Epithelial cell of proximal tubule (primary cell): Measurements from ENCODE around the gene SULF2. TPM values are rescaled to one million over a fixed set of nuclear protein-coding genes. Genes with fewer than 3 reads are reported as not detected.

Experiments used
- DNase-seq: peaks from one replicate; pipeline ENCODE4 v3.0.0-alpha.2; 2011; ENCODE audit warnings: low read depth
- H3K4me3 ChIP-seq: 2 replicates; pipeline ENCODE4 v1.5.1; 2011; ENCODE audit warnings: low read depth, mild to moderate bottlenecking, low read length
- total RNA-seq: library from RNA; depleted of rRNA; stranded (reverse); fragments of >200 nt; gene quantifications from 2 replicates; pipeline ENCODE4 v1.2.3, GENCODE V29; 2015
- TF ChIP-seq, protein P1 (sequence below): conservative IDR thresholded peaks from 2 replicates; pipeline ENCODE4 v1.5.1; 2012; ENCODE audit warnings: low read depth, mild to moderate bottlenecking, low read length

SULF2 gene
- total RNA-seq, 1 donor from 2014 or later: 20.4 TPM

DNA sequence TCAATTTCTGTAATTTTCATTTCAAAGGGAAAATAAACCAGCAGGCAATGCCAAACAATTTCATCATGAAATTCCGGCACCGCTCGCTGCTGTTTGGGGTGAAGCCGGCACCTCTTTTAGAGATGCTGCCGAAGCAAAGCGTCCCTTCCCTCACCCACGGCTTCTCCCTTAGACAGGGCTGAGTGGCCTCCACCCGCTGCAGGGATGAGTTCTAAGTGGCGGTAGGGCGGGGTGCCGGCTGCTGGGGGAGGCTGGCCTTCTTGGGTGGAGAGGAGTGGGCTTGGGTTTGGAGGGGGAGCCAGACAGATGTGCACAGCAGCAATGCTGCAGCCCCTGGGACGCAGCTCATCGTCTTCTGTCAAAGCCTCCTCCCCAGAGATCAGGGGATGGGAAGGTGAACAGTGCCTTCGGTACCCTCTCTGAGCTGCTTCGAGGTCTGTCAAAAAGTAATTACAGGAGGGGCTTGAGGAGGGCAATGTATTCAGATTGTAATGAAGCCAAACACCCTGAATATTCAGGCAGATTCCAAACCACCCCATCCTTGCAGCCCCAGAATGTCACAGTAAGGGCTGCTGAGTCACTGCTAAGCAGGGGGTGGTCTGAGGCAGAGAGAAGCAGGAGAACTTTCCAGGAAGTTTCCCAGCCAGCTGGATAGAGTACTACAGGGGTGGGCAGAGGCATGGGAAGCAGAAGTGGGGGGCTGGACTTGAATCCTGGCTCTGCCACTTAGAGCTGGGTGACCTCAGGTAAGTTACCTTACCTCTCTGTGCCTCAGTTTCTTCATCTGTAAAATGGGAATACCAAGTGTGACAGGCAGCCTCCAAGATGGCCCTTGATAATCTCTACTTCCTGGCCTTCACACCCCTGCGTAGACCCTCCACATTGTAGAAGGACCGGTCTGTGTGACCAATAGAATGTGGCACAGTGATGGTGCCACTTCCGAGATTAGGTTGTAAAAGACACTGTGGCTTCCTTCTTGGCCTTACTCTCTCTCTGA is 96.6 kb downstream of the SULF2 start:
- H3K4me3 ChIP-seq: no peak overlapping the region
- TF ChIP-seq, protein P1, sequence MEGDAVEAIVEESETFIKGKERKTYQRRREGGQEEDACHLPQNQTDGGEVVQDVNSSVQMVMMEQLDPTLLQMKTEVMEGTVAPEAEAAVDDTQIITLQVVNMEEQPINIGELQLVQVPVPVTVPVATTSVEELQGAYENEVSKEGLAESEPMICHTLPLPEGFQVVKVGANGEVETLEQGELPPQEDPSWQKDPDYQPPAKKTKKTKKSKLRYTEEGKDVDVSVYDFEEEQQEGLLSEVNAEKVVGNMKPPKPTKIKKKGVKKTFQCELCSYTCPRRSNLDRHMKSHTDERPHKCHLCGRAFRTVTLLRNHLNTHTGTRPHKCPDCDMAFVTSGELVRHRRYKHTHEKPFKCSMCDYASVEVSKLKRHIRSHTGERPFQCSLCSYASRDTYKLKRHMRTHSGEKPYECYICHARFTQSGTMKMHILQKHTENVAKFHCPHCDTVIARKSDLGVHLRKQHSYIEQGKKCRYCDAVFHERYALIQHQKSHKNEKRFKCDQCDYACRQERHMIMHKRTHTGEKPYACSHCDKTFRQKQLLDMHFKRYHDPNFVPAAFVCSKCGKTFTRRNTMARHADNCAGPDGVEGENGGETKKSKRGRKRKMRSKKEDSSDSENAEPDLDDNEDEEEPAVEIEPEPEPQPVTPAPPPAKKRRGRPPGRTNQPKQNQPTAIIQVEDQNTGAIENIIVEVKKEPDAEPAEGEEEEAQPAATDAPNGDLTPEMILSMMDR: no peak
- no peak for DNase-seq

DNA sequence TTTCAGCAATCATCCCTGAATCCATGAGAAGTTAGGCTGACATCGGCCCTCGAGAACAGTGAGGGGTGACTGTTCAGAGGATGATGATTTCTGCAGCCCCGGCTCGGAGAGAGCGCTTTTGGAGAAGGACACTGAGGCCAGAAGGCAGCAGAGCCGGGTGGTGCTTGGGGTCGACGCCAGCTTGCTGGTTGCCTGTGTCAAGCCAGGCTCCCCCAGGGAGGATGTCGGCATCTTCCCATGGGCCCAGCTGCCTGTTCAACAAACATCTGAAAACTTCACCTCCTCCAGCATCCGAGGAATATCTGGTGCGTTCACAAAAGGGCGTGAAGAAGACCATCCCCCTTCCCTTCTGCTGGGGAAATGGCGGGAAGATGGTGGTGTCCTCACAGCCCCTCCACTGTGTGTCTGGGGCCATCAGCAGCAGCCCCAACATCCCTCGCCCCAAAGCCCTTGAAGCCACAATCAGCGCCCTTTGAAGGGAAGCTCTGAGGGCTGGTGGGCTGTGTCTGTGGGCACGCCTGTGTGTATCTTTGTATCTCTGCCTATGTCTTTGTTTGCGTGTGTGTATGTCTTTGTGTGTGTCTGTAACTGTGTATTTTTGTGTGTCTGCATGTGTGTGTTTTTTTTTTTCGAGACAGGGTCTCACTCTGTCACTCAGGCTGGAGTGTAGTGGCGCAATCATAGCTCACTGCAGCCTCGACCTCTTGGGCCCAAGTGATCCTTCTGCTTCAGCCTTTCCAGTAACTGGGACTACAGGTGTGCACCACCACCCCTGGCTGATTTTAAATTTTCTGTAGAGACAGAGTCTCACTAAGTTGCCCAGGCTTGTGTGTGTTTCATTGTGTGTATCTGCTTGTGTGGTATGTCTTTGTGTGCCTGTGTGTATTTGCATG is 97.9 kb downstream of the SULF2 start:
- TF ChIP-seq, protein P1: no peak
- no peak overlapping the region for H3K4me3 ChIP-seq
- DNase-seq: no peak

DNA sequence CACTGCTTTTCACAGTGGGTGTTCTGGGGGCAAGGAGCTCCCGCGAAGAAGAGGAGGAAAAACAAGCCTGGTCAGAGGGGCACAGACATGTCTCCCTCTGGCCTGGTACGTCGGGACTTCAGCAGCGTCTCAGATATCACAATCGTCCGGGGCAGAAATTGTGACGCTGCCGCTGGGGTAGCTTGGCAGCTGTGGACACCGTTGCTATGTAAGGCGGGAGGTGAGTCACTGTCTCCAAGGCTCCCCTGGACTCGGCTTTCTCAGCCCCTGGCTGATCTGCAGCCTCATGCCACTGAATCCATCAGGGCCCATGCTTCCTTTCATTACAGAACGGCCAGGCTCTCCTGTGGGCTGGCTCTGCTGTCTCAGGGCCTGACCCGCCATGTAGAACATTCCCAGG is 98.7 kb downstream of the SULF2 start:
- DNase-seq: no peak
- TF ChIP-seq, protein P1: no peak
- no peak overlapping the region for H3K4me3 ChIP-seq

DNA sequence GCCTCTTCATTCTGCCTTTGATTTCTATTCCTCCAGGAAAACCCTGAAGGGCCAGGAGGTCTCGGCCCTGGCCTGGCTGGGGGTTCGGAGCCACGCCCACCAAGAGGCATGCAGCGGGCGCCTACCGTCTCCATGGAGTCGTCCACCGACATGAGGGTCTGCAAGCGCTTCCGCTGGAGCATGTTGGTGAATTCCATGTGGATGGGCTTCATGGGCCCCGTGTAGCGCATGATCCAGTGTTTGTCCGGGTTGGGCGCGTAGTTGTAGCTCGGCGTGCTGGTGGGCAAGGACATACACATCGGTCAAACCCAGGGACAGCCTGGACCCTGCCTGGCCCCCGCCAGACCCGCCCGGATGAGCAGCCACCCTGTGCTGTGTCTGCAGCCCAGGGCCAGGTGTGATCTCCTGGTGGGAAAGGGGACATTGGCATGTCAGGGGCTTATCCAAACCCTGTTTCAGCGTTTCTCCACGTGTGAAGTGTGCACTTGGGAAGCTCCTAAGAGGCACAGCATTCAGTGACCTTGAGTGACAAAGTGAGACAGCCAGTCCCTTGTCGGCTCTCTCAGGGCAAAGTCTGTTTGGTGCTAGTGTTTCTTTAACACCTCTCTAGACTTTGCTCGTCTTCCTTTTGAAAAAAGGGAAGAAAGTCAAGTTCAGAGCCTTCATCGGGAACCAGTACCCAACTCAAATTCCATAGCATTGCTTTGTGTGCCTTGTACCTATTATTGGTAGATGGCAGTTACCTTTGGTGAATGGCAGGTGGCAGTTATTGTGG is 100.8 kb downstream of the SULF2 start:
- TF ChIP-seq, protein P1: no peak
- no peak for DNase-seq

DNA sequence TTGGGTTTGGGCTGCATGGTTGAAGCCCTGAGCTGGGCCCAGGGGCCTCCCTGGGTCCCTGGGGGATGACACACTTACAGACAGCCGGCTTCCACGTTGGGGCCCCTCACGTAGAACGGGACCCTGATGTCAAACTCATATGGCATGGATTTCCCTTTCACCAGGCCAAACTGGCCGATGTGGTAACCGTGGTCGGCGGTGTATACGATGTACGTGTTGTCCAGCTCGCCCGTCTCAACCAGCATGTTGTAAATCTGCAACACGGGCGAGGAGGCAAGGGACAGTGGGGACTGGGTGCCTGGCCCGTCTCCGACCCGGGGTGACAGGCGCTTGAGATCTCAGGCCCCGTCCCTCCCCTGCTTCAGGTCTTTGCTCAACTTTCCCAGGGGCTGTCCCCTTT is 102.4 kb downstream of the SULF2 start:
- TF ChIP-seq, protein P1: no peak
- no peak overlapping the region for H3K4me3 ChIP-seq
- DNase-seq: no peak

More for the DNA sequence above, 100.8 kb downstream of the SULF2 start:
- no peak overlapping the region for H3K4me3 ChIP-seq

DNA sequence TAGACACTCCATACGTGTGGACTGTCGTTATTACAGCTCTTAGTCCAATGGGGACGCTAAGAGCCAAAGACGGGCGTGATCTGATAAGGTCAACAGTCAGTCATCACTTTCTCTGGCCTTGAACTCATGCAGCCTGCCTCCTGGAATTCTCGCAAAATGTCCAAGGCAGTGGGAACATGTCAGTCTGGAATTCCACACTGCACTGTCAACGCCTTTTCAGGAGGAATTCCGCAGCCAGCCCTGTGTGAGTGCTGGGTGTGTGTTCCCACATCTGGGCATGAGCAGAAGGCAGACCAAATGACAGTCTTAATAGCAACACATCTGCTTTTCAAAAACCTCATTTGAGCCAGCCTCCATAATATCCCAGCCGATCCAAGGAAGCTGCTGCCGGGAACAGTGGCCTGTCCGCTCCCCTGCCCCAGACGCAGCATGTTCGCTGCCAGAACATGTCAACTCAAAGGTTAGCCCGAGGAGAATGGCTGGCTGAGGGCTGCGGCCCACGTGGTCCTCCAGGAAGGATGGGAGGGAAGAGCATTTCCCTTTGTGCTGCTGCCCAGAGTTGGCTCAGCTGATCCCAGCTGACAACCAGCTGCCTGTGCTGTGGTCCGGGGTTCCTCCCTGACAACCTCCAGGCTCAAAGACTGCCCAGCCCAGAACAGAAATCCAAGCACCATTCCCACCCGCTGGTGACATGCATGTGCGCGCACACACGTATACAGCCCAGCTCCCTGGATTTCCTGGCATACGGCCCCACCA is 103.1 kb downstream of the SULF2 start:
- DNase-seq: no peak
- TF ChIP-seq, protein P1: no peak
- no peak overlapping the region for H3K4me3 ChIP-seq
